K562 (cell line): ENCODE data around the gene SHANK1. TPM values are rescaled to one million over a fixed set of nuclear protein-coding genes. Genes with fewer than 3 reads are reported as not detected.

ENCODE experiments used
- DACH1 ChIP-seq: fragments of 450-650 bp; IDR thresholded peaks from 2 replicates; pipeline ENCODE4 v1.6.1; 2018; ENCODE audit not compliant: partially characterized antibody
- MBD2 ChIP-seq: sonication (generic); IDR thresholded peaks from 2 replicates; pipeline ENCODE4 v1.6.1; 2016; ENCODE audit warnings: low read depth, borderline replicate concordance
- MTA1 ChIP-seq: fragments of 450-650 bp; IDR thresholded peaks from 2 replicates; pipeline ENCODE4 v1.6.1; 2017; ENCODE audit warnings: borderline replicate concordance
- MYNN ChIP-seq, 2 experiments: sonication (generic); formaldehyde crosslinking in 1 of 2; IDR thresholded peaks; 2 replicates each; pipeline versions ENCODE4 v1.5.0 to v1.6.1; 2016 to 2020; ENCODE audit warnings: antibody characterized with exemption in 1 of 2, missing genetic modification reagents in 1 of 2
- NFE2 ChIP-seq: IDR thresholded peaks from 2 replicates; pipeline ENCODE4 v1.6.1; 2014; ENCODE audit warnings: antibody characterized with exemption, low read depth
- NR2C1 ChIP-seq, 2 experiments: fragments of 450-650 bp; IDR thresholded peaks; 2 replicates each; pipeline ENCODE4 v1.6.1; 2017; ENCODE audit warnings: mild to moderate bottlenecking in 2 of 2, antibody characterized with exemption in 1 of 2, inconsistent platforms in 1 of 2, missing compliant biosample characterization in 1 of 2, missing genetic modification characterization in 1 of 2
- RAD21 ChIP-seq, 2 experiments: fragments of 250-450 bp in 1 of 2; fragments of 450-650 bp in 1 of 2; sonication (Bioruptor Pico) in 1 of 2; formaldehyde crosslinking in 1 of 2; IDR thresholded peaks in 1 of 2; conservative IDR thresholded peaks in 1 of 2; 2 replicates each; pipeline versions ENCODE4 v1.4.0 to v1.8.0; 2020 to 2022; ENCODE audit warnings: mild to moderate bottlenecking in 2 of 2, moderate library complexity in 1 of 2
- RCOR1 ChIP-seq, 2 experiments: IDR thresholded peaks; 2 replicates each; pipeline ENCODE4 v1.6.1; 2012; ENCODE audit warnings: low read depth in 2 of 2, low read length in 2 of 2, borderline replicate concordance in 1 of 2, improper control_type of control experiment in 1 of 2
- THAP12 ChIP-seq: fragments of 250-450 bp; sonication (Bioruptor Pico); IDR thresholded peaks from 2 replicates; pipeline ENCODE4 v1.9.0; 2021; ENCODE audit warnings: mild to moderate bottlenecking, inconsistent platforms
- TOE1 ChIP-seq, 2 experiments: fragments of 450-650 bp in 1 of 2; sonication (generic) in 1 of 2; formaldehyde crosslinking in 1 of 2; IDR thresholded peaks; 2 replicates each; pipeline versions ENCODE4 v1.7.1 to v1.8.0; 2016 to 2022; ENCODE audit warnings: borderline replicate concordance in 2 of 2, mild to moderate bottlenecking in 2 of 2, antibody characterized with exemption in 1 of 2, inconsistent platforms in 1 of 2, low read depth in 1 of 2, missing genetic modification reagents in 1 of 2, moderate library complexity in 1 of 2
- YY1 ChIP-seq, 3 experiments: IDR thresholded peaks; 2 replicates each; pipeline ENCODE4 v1.6.1; 2011; ENCODE audit warnings: low read length in 2 of 3, mild to moderate bottlenecking in 2 of 3, moderate library complexity in 2 of 3, borderline replicate concordance in 1 of 3, control low read depth in 1 of 3, low read depth in 1 of 3; ENCODE audit not compliant: insufficient read depth in 3 of 3, insufficient replicate concordance in 2 of 3, control insufficient read depth in 1 of 3, insufficient read length in 1 of 3; ENCODE audit errors: extremely low read depth in 1 of 3
- ZBTB11 ChIP-seq, 3 experiments: fragments of 200-800 bp in 1 of 3; fragments of 250-450 bp in 1 of 3; fragments of 450-650 bp in 1 of 3; sonication (Bioruptor Pico) in 1 of 3; sonication (Bioruptor generic) in 1 of 3; formaldehyde crosslinking in 1 of 3; IDR thresholded peaks; 2 replicates each; pipeline versions ENCODE4 v1.6.1 to v1.8.0; 2016 to 2022; ENCODE audit warnings: mild to moderate bottlenecking in 2 of 3, missing genetic modification characterization in 2 of 3, missing compliant biosample characterization in 1 of 3, moderate library complexity in 1 of 3
- ZC3H4 ChIP-seq: sonication (generic); formaldehyde crosslinking; IDR thresholded peaks from 2 replicates; pipeline ENCODE4 v1.9.0; 2021; ENCODE audit warnings: missing genetic modification reagents, borderline replicate concordance
- ZFX ChIP-seq: sonication (generic); formaldehyde crosslinking; IDR thresholded peaks from 2 replicates; pipeline ENCODE4 v1.8.0; 2022; ENCODE audit warnings: mild to moderate bottlenecking, missing genetic modification reagents, moderate library complexity
- polyA plus RNA-seq, 8 experiments: library from polyadenylated mRNA; depleted of rRNA in 4 of 8; stranded (reverse) in 5 of 8; unstranded in 3 of 8; fragments of >200 nt; fragmentation: Nextera tagmentation in 2 of 8; fragmentation: Illumina TruSeq in 1 of 8; extraction: Ambion mirVana in 2 of 8; extraction: Trizol in 1 of 8; gene quantifications; 2 replicates each; pipeline versions ENCODE4 v1.2.1 to v1.2.3, GENCODE V29; 2011 to 2014; ENCODE audit warnings: inconsistent platforms in 1 of 8, missing spikeins in 1 of 8
- total RNA-seq, 7 experiments: library from RNA; depleted of rRNA in 6 of 7; stranded (reverse); fragments of >200 nt in 6 of 7; fragmentation: Illumina TruSeq in 2 of 7; extraction: Trizol in 2 of 7; gene quantifications; 2 replicates each; pipeline versions ENCODE4 v1.2.1 to v1.2.3, GENCODE V29; 2011 to 2021; ENCODE audit warnings: low replicate concordance in 1 of 7
- TF ChIP-seq, protein P1 (sequence below): sonication (generic); formaldehyde crosslinking; IDR thresholded peaks from 2 replicates; pipeline ENCODE4 v1.8.0; 2022; ENCODE audit warnings: mild to moderate bottlenecking, missing genetic modification reagents, borderline replicate concordance

The SHANK1 gene
- total and polyA plus RNA-seq, 9 of the 15 experiments (the other 6 are each of a cell fraction or from before 2014, with no cell fraction given) = 0.33 to 1.3 (median 0.55) TPM; not detected in 2

DNA sequence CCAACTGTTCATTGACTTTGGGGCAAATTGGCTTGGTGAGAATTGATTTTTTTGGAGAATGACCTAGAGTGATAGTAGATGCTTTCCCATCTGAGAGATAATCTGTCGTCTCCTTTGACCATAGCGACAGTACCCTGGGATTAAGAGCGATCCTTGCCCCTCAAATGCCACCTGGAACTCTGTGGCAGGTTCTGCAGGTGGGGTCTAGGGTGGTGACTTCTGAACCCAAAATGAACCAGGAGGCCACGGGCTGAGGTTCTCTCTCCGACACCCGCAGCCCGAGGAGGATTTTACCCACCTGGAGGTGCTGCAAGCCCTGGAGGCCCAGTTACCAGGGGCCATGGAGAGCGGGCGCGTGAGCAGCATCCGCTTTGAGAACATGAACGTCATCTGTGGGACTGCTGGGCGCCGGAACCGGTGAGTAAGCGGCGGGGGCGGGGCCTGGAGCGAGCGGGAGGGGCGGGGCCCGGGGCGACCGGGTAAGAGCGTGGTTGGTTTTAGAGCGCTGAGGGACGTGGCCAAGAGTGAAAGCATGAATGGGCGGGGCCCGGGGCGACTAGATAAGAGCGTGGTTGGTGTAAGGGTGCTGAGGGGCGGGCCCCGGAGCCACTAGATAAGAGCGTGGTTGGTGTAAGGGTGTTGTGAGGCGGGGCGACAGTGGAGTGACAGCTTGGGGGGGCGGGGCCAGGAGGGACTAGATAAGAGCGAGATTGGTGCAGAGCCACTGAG is 61.7 kb downstream of the SHANK1 start (continued):
- TF ChIP-seq NR2C1 (IDR thresholded peaks at IDR 0.05) (no peak), NR2C1 (tag; IDR thresholded peaks at IDR 0.05) (0 out of 2 replicates have a peak, but pooled peaks have one; percentile 20), ZC3H4 (peak; percentile 93; the same call in 1 of the 2 replicates), RAD21 (CRISPR knock-in tag; conservative IDR thresholded peaks at IDR 0.05 in 1 of 2, IDR thresholded peaks at IDR 0.05 in 1 of 2) (no peak), MBD2 (peak; percentile 48; the same call in 1 of the 2 replicates), DACH1 (no peak), ZBTB11 (CRISPR knock-in tag; IDR thresholded peaks at IDR 0.05) (0 out of 6 replicates have a peak, but pooled peaks of 1 of the 3 experiments have one; percentile 28), MTA1 (peak; percentile 50; the same call in 1 of the 2 replicates), MYNN (IDR thresholded peaks at IDR 0.05) (0 out of 2 replicates have a peak, but pooled peaks have one; percentile 9), MYNN (CRISPR knock-in tag; IDR thresholded peaks at IDR 0.05) (no peak), YY1 (IDR thresholded peaks at IDR 0.05; ENCODE audit: borderline replicate concordance in 1 of 3, control insufficient read depth in 1 of 3, extremely low read depth in 1 of 3, insufficient read depth in 3 of 3, insufficient read length in 1 of 3, insufficient replicate concordance in 2 of 3, low read depth in 1 of 3, low read length in 2 of 3) (peak in 2 of 3 experiments; percentile 82 to 90), NFE2 (0 out of 2 replicates have a peak, but pooled peaks have one; percentile 30), ZFX (CRISPR knock-in tag) (peak; percentile 92), RCOR1 (IDR thresholded peaks at IDR 0.05; ENCODE audit: borderline replicate concordance in 1 of 2, low read depth in 2 of 2, low read length in 2 of 2) (0 out of 4 replicates have a peak, but pooled peaks of 1 of the 2 experiments have one; percentile 37), TOE1 (IDR thresholded peaks at IDR 0.05; ENCODE audit: borderline replicate concordance) (no peak), TOE1 (CRISPR knock-in tag; IDR thresholded peaks at IDR 0.05; ENCODE audit: borderline replicate concordance, low read depth) (no peak), THAP12 (CRISPR knock-in tag) (no peak)
- TF ChIP-seq, protein P1, sequence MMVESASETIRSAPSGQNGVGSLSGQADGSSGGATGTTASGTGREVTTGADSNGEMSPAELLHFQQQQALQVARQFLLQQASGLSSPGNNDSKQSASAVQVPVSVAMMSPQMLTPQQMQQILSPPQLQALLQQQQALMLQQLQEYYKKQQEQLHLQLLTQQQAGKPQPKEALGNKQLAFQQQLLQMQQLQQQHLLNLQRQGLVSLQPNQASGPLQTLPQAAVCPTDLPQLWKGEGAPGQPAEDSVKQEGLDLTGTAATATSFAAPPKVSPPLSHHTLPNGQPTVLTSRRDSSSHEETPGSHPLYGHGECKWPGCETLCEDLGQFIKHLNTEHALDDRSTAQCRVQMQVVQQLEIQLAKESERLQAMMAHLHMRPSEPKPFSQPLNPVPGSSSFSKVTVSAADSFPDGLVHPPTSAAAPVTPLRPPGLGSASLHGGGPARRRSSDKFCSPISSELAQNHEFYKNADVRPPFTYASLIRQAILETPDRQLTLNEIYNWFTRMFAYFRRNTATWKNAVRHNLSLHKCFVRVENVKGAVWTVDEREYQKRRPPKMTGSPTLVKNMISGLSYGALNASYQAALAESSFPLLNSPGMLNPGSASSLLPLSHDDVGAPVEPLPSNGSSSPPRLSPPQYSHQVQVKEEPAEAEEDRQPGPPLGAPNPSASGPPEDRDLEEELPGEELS (CRISPR knock-in tag) = 0 out of 2 replicates have a peak, but pooled peaks have one; percentile 35
